OCI-LY1 (cell line): Measurements from ENCODE around the gene HDAC6.
A peak's percentile ranks its signal among the peaks of the same experiment; 100 is the strongest.

Source experiments
- H2AFZ ChIP-seq: fragments of 200-600 bp; sonication (generic), shearing (Covaris generic); 2 replicates; pipeline ENCODE4 v1.6.0; 2014; ENCODE audit warnings: antibody characterized with exemption, mild to moderate bottlenecking, low read length
- H3F3A ChIP-seq: fragments of 200-600 bp; sonication (generic), shearing (Covaris generic); 2 replicates; pipeline ENCODE4 v1.6.0; 2014; ENCODE audit warnings: mild to moderate bottlenecking, antibody characterized with exemption, low read length, moderate library complexity; ENCODE audit not compliant: insufficient read depth
- H3K27ac ChIP-seq: fragments of 200-600 bp; sonication (generic); 2 replicates; pipeline ENCODE4 v1.5.1; 2014; ENCODE audit warnings: low read length, mixed run types, mild to moderate bottlenecking, low read depth; ENCODE audit not compliant: poor library complexity, severe bottlenecking
- H3K27me3 ChIP-seq: fragments of 200-600 bp; sonication (generic); 2 replicates; pipeline ENCODE4 v1.6.0; 2014; ENCODE audit warnings: antibody characterized with exemption, mild to moderate bottlenecking, low read length, moderate library complexity; ENCODE audit not compliant: insufficient read depth
- H3K36me3 ChIP-seq: fragments of 200-600 bp; sonication (generic); 2 replicates; pipeline ENCODE4 v1.6.1; 2014; ENCODE audit warnings: mild to moderate bottlenecking, antibody characterized with exemption, low read length, moderate library complexity, mixed read lengths; ENCODE audit not compliant: insufficient read depth
- H3K4me1 ChIP-seq: fragments of 200-600 bp; sonication (generic); 2 replicates; pipeline ENCODE4 v1.5.1; 2014; ENCODE audit warnings: mild to moderate bottlenecking, low read length, moderate library complexity; ENCODE audit not compliant: insufficient read depth, severe bottlenecking
- H3K4me2 ChIP-seq: fragments of 200-600 bp; sonication (generic), shearing (Covaris generic); 2 replicates; pipeline ENCODE4 v1.6.1; 2014; ENCODE audit warnings: low read length
- H3K4me3 ChIP-seq: fragments of 200-600 bp; sonication (generic); 2 replicates; pipeline ENCODE4 v1.5.1; 2014; ENCODE audit warnings: low read length, low read depth, mild to moderate bottlenecking, mixed read lengths; ENCODE audit not compliant: poor library complexity, severe bottlenecking
- H3K79me2 ChIP-seq: fragments of 200-600 bp; shearing (Covaris generic); 2 replicates; pipeline ENCODE4 v1.6.1; 2016; ENCODE audit warnings: mixed run types, low read length, mixed read lengths; ENCODE audit not compliant: insufficient read depth
- H3K9ac ChIP-seq: fragments of 200-600 bp; sonication (generic), shearing (Covaris generic); 2 replicates; pipeline ENCODE4 v1.6.1; 2014; ENCODE audit warnings: mild to moderate bottlenecking, low read length, mixed read lengths
- H3K9me2 ChIP-seq: fragments of 200-600 bp; sonication (generic), shearing (Covaris generic); 2 replicates; pipeline ENCODE4 v1.6.1; 2014; ENCODE audit warnings: low read depth, mild to moderate bottlenecking, low read length, mixed read lengths
- H3K9me3 ChIP-seq: fragments of 200-600 bp; shearing (Covaris generic); 2 replicates; pipeline ENCODE4 v1.6.1; 2014; ENCODE audit warnings: low read length, mixed read lengths
- H4K20me1 ChIP-seq: fragments of 200-600 bp; sonication (generic), shearing (Covaris generic); 2 replicates; pipeline ENCODE4 v1.6.0; 2016; ENCODE audit warnings: mild to moderate bottlenecking, low read length; ENCODE audit not compliant: insufficient read depth
- EZH2 ChIP-seq: fragments of 200-600 bp; sonication (generic), shearing (Covaris generic); IDR thresholded peaks from 2 replicates; pipeline ENCODE4 v1.8.0; 2017; ENCODE audit warnings: borderline replicate concordance, mixed run types, mild to moderate bottlenecking, antibody characterized with exemption, low read length, moderate library complexity, mixed read lengths
- TF ChIP-seq, protein P1 (sequence below): fragments of 200-600 bp; sonication (generic), shearing (Covaris generic); IDR thresholded peaks from 2 replicates; pipeline ENCODE4 v1.5.1; 2017; ENCODE audit warnings: mild to moderate bottlenecking, antibody characterized with exemption, low read length, moderate library complexity, mixed read lengths

The HDAC6 gene

DNA sequence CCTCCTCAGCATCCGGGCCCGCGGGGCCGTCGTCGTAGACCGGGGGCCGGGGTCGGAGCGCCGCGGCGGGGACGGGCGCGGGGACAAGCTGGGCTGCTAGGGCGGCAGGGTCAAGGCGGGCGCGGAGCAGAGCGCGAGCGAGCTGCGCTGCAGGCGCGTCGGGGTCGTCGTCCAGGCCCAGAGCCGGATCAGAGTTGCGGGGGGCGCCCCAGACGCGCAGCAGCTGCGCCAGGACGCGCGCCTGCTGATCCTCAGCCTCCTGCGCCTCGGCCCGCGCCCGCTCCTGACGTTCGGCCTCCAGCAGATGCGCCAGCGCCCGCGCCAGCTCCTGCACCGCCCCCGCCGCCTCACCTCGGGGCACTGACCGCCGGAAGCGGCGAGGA, 30.0 kb downstream of the HDAC6 start:
- no peak overlapping the region for H2AFZ ChIP-seq
- H3K27ac ChIP-seq = no peak overlapping the region
- H3K4me2 ChIP-seq = no peak overlapping the region
- no peaks in the 10 kb centered on the region for H3K27me3 ChIP-seq
- no peaks in the 10 kb centered on the region for H3F3A ChIP-seq
- TF ChIP-seq, protein P1, sequence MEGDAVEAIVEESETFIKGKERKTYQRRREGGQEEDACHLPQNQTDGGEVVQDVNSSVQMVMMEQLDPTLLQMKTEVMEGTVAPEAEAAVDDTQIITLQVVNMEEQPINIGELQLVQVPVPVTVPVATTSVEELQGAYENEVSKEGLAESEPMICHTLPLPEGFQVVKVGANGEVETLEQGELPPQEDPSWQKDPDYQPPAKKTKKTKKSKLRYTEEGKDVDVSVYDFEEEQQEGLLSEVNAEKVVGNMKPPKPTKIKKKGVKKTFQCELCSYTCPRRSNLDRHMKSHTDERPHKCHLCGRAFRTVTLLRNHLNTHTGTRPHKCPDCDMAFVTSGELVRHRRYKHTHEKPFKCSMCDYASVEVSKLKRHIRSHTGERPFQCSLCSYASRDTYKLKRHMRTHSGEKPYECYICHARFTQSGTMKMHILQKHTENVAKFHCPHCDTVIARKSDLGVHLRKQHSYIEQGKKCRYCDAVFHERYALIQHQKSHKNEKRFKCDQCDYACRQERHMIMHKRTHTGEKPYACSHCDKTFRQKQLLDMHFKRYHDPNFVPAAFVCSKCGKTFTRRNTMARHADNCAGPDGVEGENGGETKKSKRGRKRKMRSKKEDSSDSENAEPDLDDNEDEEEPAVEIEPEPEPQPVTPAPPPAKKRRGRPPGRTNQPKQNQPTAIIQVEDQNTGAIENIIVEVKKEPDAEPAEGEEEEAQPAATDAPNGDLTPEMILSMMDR = no peak
- no peak for TF ChIP-seq EZH2
- peaks cover 17% of the 10 kb centered on the region for H3K4me1 ChIP-seq
- no peaks in the 10 kb centered on the region for H3K9me2 ChIP-seq
- no peak overlapping the region for H3K9ac ChIP-seq
- no peaks in the 10 kb centered on the region for H3K9me3 ChIP-seq
- H3K4me3 ChIP-seq = no peak overlapping the region
- no peaks in the 10 kb centered on the region for H4K20me1 ChIP-seq
- H3K79me2 ChIP-seq = no peaks in the 10 kb centered on the region
- H3K36me3 ChIP-seq = no peaks in the 10 kb centered on the region

DNA sequence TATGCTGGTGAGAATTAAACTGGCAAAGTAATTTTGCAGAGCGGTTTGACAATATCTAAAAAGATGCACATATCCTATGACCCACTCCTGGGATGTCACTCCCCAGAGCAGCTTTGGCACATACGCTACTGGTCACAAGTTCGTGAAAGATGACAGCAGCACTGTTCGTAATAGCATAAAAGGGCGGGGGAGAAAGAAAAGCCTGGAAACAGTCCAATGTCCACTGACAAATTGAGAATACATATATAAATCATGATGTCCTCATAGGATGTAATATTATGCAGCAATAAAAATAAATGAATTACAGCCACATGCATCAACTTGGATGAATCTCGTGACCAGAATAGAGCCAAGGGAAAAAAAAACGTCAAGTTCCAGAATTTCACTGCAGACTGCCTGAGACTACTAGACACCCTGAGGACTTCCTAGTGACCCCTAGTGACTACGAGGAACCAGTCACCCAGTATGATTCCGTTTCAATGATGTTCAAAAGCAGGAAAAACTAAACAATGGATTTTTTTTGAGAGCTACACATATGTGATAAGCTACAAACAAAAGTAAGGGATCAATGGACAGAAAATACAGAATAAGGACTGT, 31.8 kb downstream of the HDAC6 start:
- Histone ChIP-seq H3K4me3 (peak overlapping the region; percentile 76), H4K20me1 (no peaks in the 10 kb centered on the region), H3K9me3 (no peaks in the 10 kb centered on the region), H3K9ac (no peak overlapping the region), H3K36me3 (no peaks in the 10 kb centered on the region), H3K4me2 (peak overlapping the region; percentile 64; the same call in 1 of the 2 replicates), H2AFZ (no peak overlapping the region), H3K27ac (no peak overlapping the region), H3K4me1 (peaks cover 17% of the 10 kb centered on the region), H3K79me2 (no peaks in the 10 kb centered on the region), H3F3A (no peaks in the 10 kb centered on the region), H3K27me3 (no peaks in the 10 kb centered on the region), H3K9me2 (no peaks in the 10 kb centered on the region)
- no peak for TF ChIP-seq EZH2
- TF ChIP-seq, protein P1 = no peak

- peak overlapping the region; percentile 76 for H3K4me3 ChIP-seq
- H2AFZ ChIP-seq = no peak overlapping the region
- peak overlapping the region; percentile 64 for H3K4me2 ChIP-seq
- H3K27me3 ChIP-seq = no peaks in the 10 kb centered on the region
- H4K20me1 ChIP-seq = no peaks in the 10 kb centered on the region
- H3K9me2 ChIP-seq = no peaks in the 10 kb centered on the region
- TF ChIP-seq, protein P1 = no peak
- no peak for TF ChIP-seq EZH2
- no peaks in the 10 kb centered on the region for H3F3A ChIP-seq
- no peak overlapping the region for H3K27ac ChIP-seq
- H3K4me1 ChIP-seq = peaks cover 17% of the 10 kb centered on the region
- H3K9me3 ChIP-seq = no peaks in the 10 kb centered on the region
- H3K9ac ChIP-seq = peak overlapping the region; percentile 54; the same call in 1 of the 2 replicates
- no peaks in the 10 kb centered on the region for H3K79me2 ChIP-seq
- H3K36me3 ChIP-seq = no peaks in the 10 kb centered on the region
Observed at GRCh38 chrX:48834383-48834709, 32.5 kb downstream of the HDAC6 start.
